ENCODE measurements around the gene MRPL21.

Gene MRPL21

GRCh38 chr11:68934666-68935065 lies 31.0 kb upstream of the MRPL21 start:
- DNase-seq, result no peak

- no peak for DNase-seq
Observed at GRCh38 chr11:68934321-68934645, 30.7 kb upstream of the MRPL21 start.

DNA sequence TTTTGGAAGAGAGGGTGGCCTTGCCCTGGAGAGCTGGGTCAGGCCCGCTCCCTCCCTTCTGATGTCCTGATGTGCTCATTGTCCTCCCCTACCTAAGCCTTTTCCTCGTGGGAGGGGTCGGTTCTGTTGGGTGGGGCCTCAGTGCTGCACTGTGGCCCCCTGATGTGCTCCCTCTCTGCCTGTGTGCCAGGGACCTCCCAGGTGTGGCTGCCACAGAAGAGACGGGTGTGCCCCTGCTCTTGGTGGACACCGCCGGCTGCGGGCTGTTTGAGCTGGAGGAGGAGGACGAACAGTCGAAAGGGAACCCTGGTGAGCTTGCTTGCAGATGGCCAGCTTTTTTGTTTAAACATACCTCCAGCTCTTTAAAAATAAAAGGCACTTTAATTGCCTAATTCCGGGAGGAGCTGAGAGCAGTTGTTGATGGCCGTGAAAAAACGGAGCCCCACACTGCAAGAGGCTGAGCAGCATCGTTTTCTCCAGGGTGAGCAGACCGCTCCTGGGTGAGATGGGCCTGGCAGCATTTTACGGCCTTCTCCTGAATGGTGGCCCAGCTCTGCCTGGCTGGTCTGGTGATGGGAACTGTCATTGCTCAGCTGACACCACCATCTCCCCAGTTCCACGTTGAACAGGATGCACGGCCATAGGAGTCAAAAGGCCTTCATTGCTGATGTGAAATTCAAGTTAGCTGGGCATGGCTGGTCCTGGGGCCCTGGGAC lies 30.1 kb upstream of the MRPL21 start:
- DNase-seq, result no peak

- no peak for DNase-seq
Observed at GRCh38 chr11:68932933-68933577, 29.4 kb upstream of the MRPL21 start.

GRCh38 chr11:68932358-68932757 lies 28.7 kb upstream of the MRPL21 start:
- DNase-seq, result no peak

- DNase-seq, result no peak
Observed at GRCh38 chr11:68931911-68932310, 28.3 kb upstream of the MRPL21 start.

GRCh38 chr11:68930991-68931855 lies 27.6 kb upstream of the MRPL21 start:
- no peak for DNase-seq

- DNase-seq, result no peak
Observed at GRCh38 chr11:68929706-68930570, 26.3 kb upstream of the MRPL21 start.

DNA sequence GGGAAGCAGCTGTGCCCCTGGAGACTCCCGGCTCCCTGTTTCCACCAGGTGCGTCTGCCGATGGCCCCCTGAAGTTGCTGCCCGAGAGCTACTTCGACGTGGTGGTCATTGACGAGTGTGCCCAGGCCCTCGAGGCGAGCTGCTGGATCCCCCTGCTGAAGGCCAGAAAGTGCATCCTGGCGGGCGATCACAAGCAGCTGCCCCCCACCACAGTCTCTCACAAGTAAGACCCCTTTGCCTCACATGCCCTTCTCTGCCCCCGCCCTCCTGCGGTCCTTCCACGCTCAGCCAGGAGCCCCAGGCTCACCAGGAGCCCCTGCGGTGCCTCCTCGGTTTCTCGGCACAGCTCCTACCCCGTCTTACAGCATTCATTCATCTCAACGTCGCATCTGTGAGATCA lies 25.5 kb upstream of the MRPL21 start:
- DNase-seq, result no peak

GRCh38 chr11:68928136-68928880 lies 24.7 kb upstream of the MRPL21 start:
- DNase-seq, result no peak

DNA sequence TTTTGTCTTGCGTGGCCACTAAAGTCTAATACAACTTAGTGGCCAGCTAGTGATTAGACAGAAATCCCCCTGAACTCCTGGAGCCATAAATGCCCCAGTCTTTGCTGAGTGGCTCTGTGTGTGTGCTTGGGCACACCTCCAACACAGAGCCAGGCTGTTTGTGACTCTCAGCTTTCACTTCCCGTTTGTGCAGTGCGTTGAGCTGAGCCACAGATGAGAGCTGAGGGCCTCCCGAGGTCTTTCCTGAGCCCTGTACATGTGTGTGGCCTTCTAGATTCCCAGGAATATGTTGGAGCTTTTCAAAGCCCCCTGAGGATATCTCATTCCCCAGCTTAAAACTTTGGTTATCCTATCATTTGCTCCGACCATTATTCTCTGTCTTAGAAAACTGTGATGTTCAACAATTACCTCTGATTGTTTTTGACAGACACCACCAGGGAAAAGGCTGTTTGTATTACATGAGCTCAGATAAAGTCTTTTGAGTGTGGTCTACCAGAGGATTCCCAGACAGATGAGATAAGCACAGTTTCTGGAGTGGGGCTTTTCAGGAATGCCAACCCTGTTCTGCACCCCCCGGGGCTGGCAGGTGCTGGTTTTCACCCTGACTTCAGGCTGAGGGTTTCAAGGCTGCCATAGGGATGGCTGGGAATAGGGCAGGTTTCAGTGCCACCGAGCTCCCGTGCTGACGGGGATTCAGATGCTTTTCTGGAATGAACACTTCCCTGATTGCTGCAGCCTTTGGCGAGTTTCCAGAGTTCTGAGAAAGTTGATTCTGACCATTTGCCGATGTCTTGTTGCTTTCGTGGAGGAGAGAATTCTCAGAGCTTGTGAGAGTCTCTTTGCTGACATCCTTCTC lies 23.9 kb upstream of the MRPL21 start:
- no peak for DNase-seq

- no peak for DNase-seq
Observed at GRCh38 chr11:68925611-68926010, 22.0 kb upstream of the MRPL21 start.

- no peak for DNase-seq
Observed at GRCh38 chr11:68924073-68924925, 20.7 kb upstream of the MRPL21 start.

DNA sequence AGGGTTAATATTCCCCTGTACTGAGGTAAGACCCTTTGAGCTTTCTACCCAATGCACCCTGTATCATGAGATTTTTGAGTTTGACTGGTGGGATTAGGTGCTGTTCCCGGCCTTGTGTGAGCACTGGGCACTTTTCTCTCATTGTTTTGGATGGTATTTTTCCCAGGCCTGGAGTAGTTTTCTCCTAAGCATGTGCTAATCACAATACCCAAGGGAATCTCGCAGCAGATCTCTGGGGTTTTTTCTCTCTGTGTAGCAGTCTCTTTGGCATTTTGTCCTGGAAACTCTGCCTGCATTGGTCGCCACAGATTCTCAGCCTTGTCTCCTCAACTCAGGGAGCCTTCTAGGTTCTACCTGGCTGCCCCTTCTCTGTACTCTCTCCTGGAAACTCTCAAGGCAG lies 20.0 kb upstream of the MRPL21 start:
- DNase-seq, result no peak

GRCh38 chr11:68916439-68916838 lies 12.8 kb upstream of the MRPL21 start:
- DNase-seq, result no peak

DNA sequence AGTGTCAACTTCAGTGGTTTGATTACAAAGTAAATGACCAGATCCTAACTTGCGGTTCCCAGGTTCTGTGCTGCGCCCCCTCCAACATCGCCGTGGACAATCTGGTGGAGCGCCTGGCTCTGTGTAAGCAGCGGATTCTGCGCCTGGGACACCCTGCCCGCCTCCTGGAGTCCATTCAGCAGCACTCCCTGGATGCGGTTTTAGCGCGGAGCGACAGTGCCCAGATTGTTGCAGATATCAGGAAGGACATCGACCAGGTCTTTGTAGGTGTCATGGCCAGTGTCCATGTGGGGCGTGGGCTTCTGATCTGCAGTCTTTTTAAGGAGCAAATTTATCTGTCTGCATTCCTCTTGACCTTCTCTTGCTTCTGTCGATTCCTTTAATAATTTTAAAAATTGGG lies 11.1 kb upstream of the MRPL21 start:
- no peak for DNase-seq

- DNase-seq, result no peak
Observed at GRCh38 chr11:68913188-68913587, 9.6 kb upstream of the MRPL21 start.

DNA sequence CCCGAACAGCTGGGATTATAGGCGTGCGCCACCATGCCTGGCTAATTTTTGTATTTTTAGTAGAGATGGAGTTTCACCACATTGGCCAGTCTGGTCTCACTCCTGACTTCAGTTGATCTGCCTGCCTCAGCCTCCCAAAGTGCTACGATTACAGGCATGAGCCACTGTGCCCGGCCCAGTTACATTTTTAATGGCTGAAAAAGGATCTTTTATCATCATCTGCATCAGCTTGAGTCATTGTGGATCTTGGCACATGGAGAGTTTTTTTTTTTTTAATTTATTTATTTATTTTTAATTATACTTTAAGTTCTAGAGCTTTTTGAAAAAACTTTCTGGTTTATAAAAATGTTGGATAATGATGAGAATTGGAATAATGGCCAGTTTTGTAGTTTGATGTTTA lies 8.6 kb upstream of the MRPL21 start:
- DNase-seq, result no peak

- DNase-seq, result no peak
Observed at GRCh38 chr11:68911731-68912130, 8.1 kb upstream of the MRPL21 start.

DNA sequence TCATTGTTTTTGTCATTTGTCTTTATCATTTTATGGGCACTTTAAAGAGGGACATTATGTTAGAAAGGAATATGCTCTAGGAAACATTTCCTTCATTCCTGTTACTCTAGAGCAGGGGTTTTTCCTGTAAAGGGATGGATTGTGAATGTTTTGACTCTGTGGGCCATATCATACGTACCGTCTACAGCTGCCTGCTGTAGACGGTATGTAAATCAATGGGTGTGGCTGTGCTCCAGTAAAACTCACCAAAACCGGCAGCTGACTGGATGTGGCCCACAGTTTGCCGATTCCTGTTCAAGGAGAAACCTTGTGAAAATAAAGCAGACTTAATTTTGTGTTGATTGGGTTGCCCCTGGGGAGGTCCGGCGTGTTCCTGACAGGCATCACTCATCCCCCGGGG lies 7.3 kb upstream of the MRPL21 start:
- DNase-seq, result no peak

All from SHP77 (cell line).